Endothelial cell of umbilical vein (primary cell): ENCODE results near the gene ZNF543. TPM values are rescaled to one million over a fixed set of nuclear protein-coding genes. Genes with fewer than 3 reads are reported as not detected.

Experiments used
- BruUV-seq: library from RNA; stranded (reverse); fragments of 400-500 nt; replicated peaks from 2 replicates; lab custom pipeline; 2021; lab: Mats Ljungman, UMichigan
- CTCF ChIA-PET: fragments of 300-600, 350-600 bp; sonication (Branson Sonifier 250); formaldehyde crosslinking; loops from one replicate; lab custom pipeline; 2021; ENCODE audit warnings: antibody characterized with exemption, inconsistent platforms; lab: Charles Lee
- POLR2A ChIA-PET: fragments of 300-600, 350-600 bp; sonication (Branson Sonifier 250); formaldehyde crosslinking; loops from one replicate; lab custom pipeline; 2021; ENCODE audit warnings: antibody characterized with exemption, inconsistent platforms; lab: Charles Lee
- DNase-seq: peaks from one replicate; pipeline ENCODE4 v3.0.0-alpha.2; 2011; ENCODE audit warnings: low read depth, low spot score
- FAIRE-seq: peaks from 2 replicates; lab custom pipeline; 2011; peaks lifted over from hg19 to GRCh38; lab: Jason Lieb, UNC
- H2AFZ ChIP-seq: 2 replicates; pipeline ENCODE4 v1.6.0; 2012; ENCODE audit warnings: low read depth, low read length, control low read depth, inconsistent platforms
- H3K27ac ChIP-seq: 2 replicates; pipeline ENCODE4 v1.5.1; 2011; ENCODE audit warnings: low read depth, mild to moderate bottlenecking, control low read depth, low read length, moderate library complexity; ENCODE audit not compliant: insufficient read depth
- H3K27me3 ChIP-seq, 2 experiments: 2 replicates each; pipeline versions ENCODE4 v1.6.0 to v1.6.1; 2011; ENCODE audit warnings: low read length in 2 of 2, mixed read lengths in 1 of 2; ENCODE audit not compliant: control insufficient read depth in 2 of 2, insufficient read depth in 2 of 2
- H3K36me3 ChIP-seq, 2 experiments: 2 replicates in 1 of 2; 3 replicates in 1 of 2; pipeline ENCODE4 v1.5.1; 2011; ENCODE audit warnings: low read length in 2 of 2, mild to moderate bottlenecking in 1 of 2, moderate library complexity in 1 of 2; ENCODE audit not compliant: control insufficient read depth in 2 of 2, insufficient read depth in 2 of 2; ENCODE audit errors: extremely low read depth in 1 of 2
- H3K4me1 ChIP-seq: 3 replicates; pipeline ENCODE4 v1.5.1; 2011; ENCODE audit warnings: mild to moderate bottlenecking, low read length; ENCODE audit not compliant: control insufficient read depth, insufficient read depth; ENCODE audit errors: extremely low read depth
- H3K4me2 ChIP-seq: 2 replicates; pipeline ENCODE4 v1.6.1; 2011; ENCODE audit warnings: low read length, control low read depth, mixed read lengths; ENCODE audit not compliant: insufficient read depth
- H3K4me3 ChIP-seq, 3 experiments: fragments of 200-600 bp in 1 of 3; sonication (generic), shearing (Covaris generic) in 1 of 3; replicated peaks in 1 of 3; 2 replicates each; pipeline ENCODE4 v1.5.1; 2011 to 2016; ENCODE audit warnings: control low read depth in 3 of 3, low read length in 3 of 3, mild to moderate bottlenecking in 2 of 3, inconsistent platforms in 1 of 3, low read depth in 1 of 3, moderate library complexity in 1 of 3; ENCODE audit not compliant: insufficient read depth in 1 of 3
- H3K79me2 ChIP-seq: 2 replicates; pipeline ENCODE4 v1.6.0; 2012; ENCODE audit warnings: low read length, inconsistent platforms; ENCODE audit not compliant: control insufficient read depth, insufficient read depth
- H3K9ac ChIP-seq: replicated peaks from 2 replicates; pipeline ENCODE3; 2011; ENCODE audit warnings: low read length, control low read depth; ENCODE audit not compliant: insufficient read depth; ENCODE audit errors: extremely low read depth
- H3K9me1 ChIP-seq: replicated peaks from 3 replicates; pipeline ENCODE4 v1.6.0; 2011; ENCODE audit warnings: mild to moderate bottlenecking, low read length; ENCODE audit not compliant: control insufficient read depth, insufficient read depth; ENCODE audit errors: extremely low read depth
- H3K9me3 ChIP-seq: replicated peaks from 2 replicates; pipeline ENCODE4 v1.5.1; 2012; ENCODE audit warnings: low read length, inconsistent platforms; ENCODE audit not compliant: control insufficient read depth, insufficient read depth
- H4K20me1 ChIP-seq: replicated peaks from 2 replicates; pipeline ENCODE3; 2011; ENCODE audit warnings: mild to moderate bottlenecking, low read length; ENCODE audit not compliant: control insufficient read depth, insufficient read depth; ENCODE audit errors: extremely low read depth
- CTCF ChIP-seq, 2 donors: IDR thresholded peaks; 1 replicate in 1 of 2; 2 replicates in 1 of 2; pipeline ENCODE4 v1.5.1; 2011; ENCODE audit warnings: low read length in 2 of 2, mild to moderate bottlenecking in 2 of 2, moderate library complexity in 2 of 2, control low read depth in 1 of 2, inconsistent platforms in 1 of 2, low read depth in 1 of 2; ENCODE audit not compliant: insufficient read depth in 1 of 2; ENCODE audit errors: extremely low read depth in 1 of 2
- EZH2 ChIP-seq: IDR thresholded peaks from 2 replicates; pipeline ENCODE4 v1.6.1; 2012; ENCODE audit warnings: borderline replicate concordance, low read depth, mild to moderate bottlenecking, moderate library complexity, low read length, inconsistent platforms; ENCODE audit not compliant: severe bottlenecking
- FOS ChIP-seq: IDR thresholded peaks from 2 replicates; pipeline ENCODE4 v1.6.1; 2011; ENCODE audit warnings: mild to moderate bottlenecking, low read length, moderate library complexity, borderline replicate concordance; ENCODE audit not compliant: insufficient read depth
- GATA2 ChIP-seq: IDR thresholded peaks from 2 replicates; pipeline ENCODE4 v1.7.0; 2011; ENCODE audit warnings: low read depth, mild to moderate bottlenecking, moderate library complexity, mixed read lengths, low read length; ENCODE audit not compliant: insufficient read length, insufficient read depth
- JUN ChIP-seq: IDR thresholded peaks from 2 replicates; pipeline ENCODE4 v1.6.1; 2011; ENCODE audit warnings: borderline replicate concordance, low read depth; ENCODE audit not compliant: insufficient read length, insufficient read depth
- MAX ChIP-seq: IDR thresholded peaks from 2 replicates; pipeline ENCODE4 v1.6.1; 2011; ENCODE audit not compliant: insufficient read depth, insufficient read length
- MYC ChIP-seq: IDR thresholded peaks from one replicate; pipeline ENCODE4 v1.6.1; 2011; ENCODE audit warnings: mild to moderate bottlenecking, low read depth, low read length
- POLR2A ChIP-seq: IDR thresholded peaks from 2 replicates; pipeline ENCODE4 v1.6.1; 2012; ENCODE audit warnings: low read depth, mild to moderate bottlenecking, control low read depth, low read length
- POLR2AphosphoS5 ChIP-seq: IDR thresholded peaks from 2 replicates; pipeline ENCODE4 v1.6.1; 2012; ENCODE audit warnings: low read depth, mild to moderate bottlenecking, control low read depth, low read length, moderate library complexity; ENCODE audit not compliant: insufficient read depth
- dilution Hi-C: fragments of 300-500 bp; cut with MboI; formaldehyde crosslinking; loops from one replicate; pipeline ENCODE4 v1.15.0; 2019; ENCODE audit warnings: low sequenced_read_pairs; ENCODE audit not compliant: extremely low pct_ligation_motif_present
- intact Hi-C: fragments of 100-400 bp; cut with micrococcal nuclease; formaldehyde crosslinking; loops from one replicate; pipeline ENCODE4 v1.10.0; 2022
- polyA plus RNA-seq, 4 experiments: library from polyadenylated mRNA; depleted of rRNA in 3 of 4; stranded (reverse) in 3 of 4; unstranded in 1 of 4; fragments of >200 nt; gene quantifications; 2 replicates each; pipeline versions ENCODE4 v1.2.1 to v1.2.3, GENCODE V29; 2011 to 2012; ENCODE audit warnings: missing spikeins in 1 of 4
- total RNA-seq: library from RNA; stranded (reverse); gene quantifications from 2 replicates; pipeline ENCODE4 v1.2.3, GENCODE V29; 2021

Gene ZNF543
- total and polyA plus RNA-seq, 2 donors (not counting 3 experiments of a cell fraction or from before 2014, with no cell fraction given), result 1.1 to 5.3 TPM

- no TSS peak for BruUV-seq
These were observed 17.4 kb upstream of the ZNF543 start for GRCh38 chr19:57302727-57303401.

More at GRCh38 chr19:57302727-57303401, 17.4 kb upstream of the ZNF543 start:
- H3K4me3 ChIP-seq, result no peak overlapping the region
- H3K9me1 ChIP-seq, result no peaks in the 10 kb centered on the region
- no peaks in the 10 kb centered on the region for H4K20me1 ChIP-seq
- DNase-seq (no peak), FAIRE-seq (no peak)
- no peak overlapping the region for H3K9ac ChIP-seq
- H3K79me2 ChIP-seq, result peaks cover 24% of the 10 kb centered on the region
- H2AFZ ChIP-seq, result no peak overlapping the region
- no peaks in the 10 kb centered on the region for H3K4me1 ChIP-seq
- H3K9me3 ChIP-seq, result no peaks in the 10 kb centered on the region
- no peak overlapping the region for H3K27ac ChIP-seq
- POLR2A ChIA-PET, result no interaction called here
- CTCF ChIA-PET, result interaction anchor here (1.3 kb wide), 1 partner anchor 9 kb away, joined by 3 read pairs; no protein-coding TSS in a partner anchor
- dilution Hi-C loops (no loop called here), intact Hi-C loops (no loop called here)
- peaks cover 0 to 12% of the 10 kb centered on the region in 2 experiments for H3K36me3 ChIP-seq
- no peak for TF ChIP-seq JUN
- TF ChIP-seq CTCF (IDR thresholded peaks at IDR 0.05; ENCODE audit: extremely low read depth in 1 of 2, insufficient read depth in 1 of 2, low read depth in 1 of 2, low read length in 2 of 2), result no peak
- TF ChIP-seq GATA2, result no peak
- TF ChIP-seq EZH2, result no peak
- TF ChIP-seq MAX, result no peak
- TF ChIP-seq POLR2AphosphoS5, result no peak
- no peak for TF ChIP-seq POLR2A
- TF ChIP-seq FOS, result no peak
- TF ChIP-seq MYC, result no peak
- H3K27me3 ChIP-seq, result no peaks in the 10 kb centered on the region
- no peak overlapping the region for H3K4me2 ChIP-seq
